H9 (cell line): ENCODE results near the gene ZBP1. TPM values are rescaled to one million over a fixed set of nuclear protein-coding genes. Genes with fewer than 3 reads are reported as not detected.

ENCODE experiments used
- DNase-seq: peaks from one replicate; pipeline ENCODE4 v3.0.0-alpha.2; 2017
- H2AFZ ChIP-seq: one replicate; pipeline ENCODE4 v1.6.1; 2013; ENCODE audit warnings: mild to moderate bottlenecking, low read length, control low read depth, moderate library complexity
- H2AK5ac ChIP-seq: 2 replicates; pipeline ENCODE4 v1.6.1; 2013; ENCODE audit warnings: low read length, control low read depth, mixed read lengths; ENCODE audit not compliant: insufficient read length
- H2BK120ac ChIP-seq: one replicate; pipeline ENCODE4 v1.6.1; 2013; ENCODE audit warnings: low read depth, mild to moderate bottlenecking, low read length, control low read depth, inconsistent platforms; ENCODE audit not compliant: poor library complexity, severe bottlenecking
- H2BK12ac ChIP-seq: 2 replicates; pipeline ENCODE4 v1.6.1; 2013; ENCODE audit warnings: low read length, control low read depth, mixed read lengths, low read depth; ENCODE audit not compliant: insufficient read length
- H2BK15ac ChIP-seq: 2 replicates; pipeline ENCODE4 v1.6.1; 2013; ENCODE audit warnings: low read depth, low read length, control low read depth
- H2BK20ac ChIP-seq: one replicate; pipeline ENCODE4 v1.6.1; 2013; ENCODE audit warnings: low read depth, mild to moderate bottlenecking, low read length, control low read depth, inconsistent platforms; ENCODE audit not compliant: poor library complexity, severe bottlenecking
- H2BK5ac ChIP-seq: 2 replicates; pipeline ENCODE4 v1.6.1; 2013; ENCODE audit warnings: low read length, control low read depth, mixed read lengths; ENCODE audit not compliant: insufficient read length
- H3K14ac ChIP-seq: 2 replicates; pipeline ENCODE4 v1.6.1; 2013; ENCODE audit warnings: low read length, control low read depth; ENCODE audit not compliant: insufficient read depth
- H3K18ac ChIP-seq: 2 replicates; pipeline ENCODE4 v1.6.1; 2013; ENCODE audit warnings: low read depth, mild to moderate bottlenecking, mixed read lengths, low read length, control low read depth; ENCODE audit not compliant: insufficient read length
- H3K23ac ChIP-seq: 2 replicates; pipeline ENCODE4 v1.6.1; 2013; ENCODE audit warnings: low read length, control low read depth, mixed read lengths, low read depth; ENCODE audit not compliant: insufficient read length
- H3K23me2 ChIP-seq: 2 replicates; pipeline ENCODE4 v1.6.1; 2013; ENCODE audit warnings: low read depth, mild to moderate bottlenecking, mixed read lengths, low read length, control low read depth; ENCODE audit not compliant: insufficient read length, poor library complexity, severe bottlenecking
- H3K27ac ChIP-seq: 2 replicates; pipeline ENCODE4 v1.5.1; 2013; ENCODE audit warnings: low read length, control low read depth, mixed read lengths, low read depth; ENCODE audit not compliant: insufficient read length
- H3K27me3 ChIP-seq: 2 replicates; pipeline ENCODE4 v1.6.1; 2013; ENCODE audit warnings: low read length, control low read depth, inconsistent platforms; ENCODE audit not compliant: insufficient read depth
- H3K4ac ChIP-seq: 2 replicates; pipeline ENCODE4 v1.6.1; 2013; ENCODE audit warnings: low read depth, mild to moderate bottlenecking, control low read depth, inconsistent platforms, low read length, moderate library complexity
- H3K4me1 ChIP-seq: 2 replicates; pipeline ENCODE4 v1.6.1; 2013; ENCODE audit warnings: low read length, control low read depth, inconsistent platforms; ENCODE audit not compliant: insufficient read depth
- H3K4me2 ChIP-seq: 2 replicates; pipeline ENCODE4 v1.6.1; 2013; ENCODE audit warnings: low read length, control low read depth, mixed read lengths; ENCODE audit not compliant: insufficient read length, insufficient read depth
- H3K56ac ChIP-seq: 2 replicates; pipeline ENCODE4 v1.6.1; 2013; ENCODE audit warnings: low read depth, mild to moderate bottlenecking, mixed read lengths, low read length, control low read depth; ENCODE audit not compliant: insufficient read length
- H3K79me1 ChIP-seq: 2 replicates; pipeline ENCODE4 v1.6.1; 2013; ENCODE audit warnings: low read depth, mild to moderate bottlenecking, moderate library complexity, low read length, control low read depth, inconsistent platforms; ENCODE audit not compliant: insufficient read depth, poor library complexity, severe bottlenecking
- H3K79me2 ChIP-seq: 2 replicates; pipeline ENCODE4 v1.6.1; 2013; ENCODE audit warnings: low read length, control low read depth, inconsistent platforms; ENCODE audit not compliant: insufficient read depth
- H3K9ac ChIP-seq: 2 replicates; pipeline ENCODE4 v1.6.1; 2013; ENCODE audit warnings: low read length, control low read depth, mixed read lengths; ENCODE audit not compliant: insufficient read length; ENCODE audit errors: extremely low read depth
- H3K9me3 ChIP-seq: one replicate; pipeline ENCODE4 v1.6.1; 2013; ENCODE audit warnings: low read depth, low read length, inconsistent platforms; ENCODE audit not compliant: control insufficient read depth
- H3T11ph ChIP-seq: one replicate; pipeline ENCODE4 v1.6.1; 2013; ENCODE audit warnings: mild to moderate bottlenecking, low read length, control low read depth, inconsistent platforms
- H4K20me1 ChIP-seq: one replicate; pipeline ENCODE4 v1.6.1; 2013; ENCODE audit not compliant: control insufficient read depth, insufficient read length, insufficient read depth
- H4K5ac ChIP-seq: 2 replicates; pipeline ENCODE4 v1.6.1; 2013; ENCODE audit warnings: low read depth, mild to moderate bottlenecking, mixed read lengths, low read length, control low read depth; ENCODE audit not compliant: insufficient read length
- H4K8ac ChIP-seq: replicated peaks from 2 replicates; pipeline ENCODE4 v1.6.1; 2013; ENCODE audit warnings: low read length, control low read depth, mixed read lengths, low read depth; ENCODE audit not compliant: insufficient read length
- H4K91ac ChIP-seq: 2 replicates; pipeline ENCODE4 v1.6.1; 2013; ENCODE audit warnings: low read depth, mild to moderate bottlenecking, moderate library complexity, mixed read lengths, low read length, control low read depth; ENCODE audit not compliant: insufficient read length
- H3K27ac Mint-ChIP-seq, 3 experiments: 2 replicates in 2 of 3; 3 replicates in 1 of 3; pipeline ENCODE4 v1.8.0; 2020 to 2021; ENCODE audit warnings: mixed read lengths in 3 of 3, mild to moderate bottlenecking in 1 of 3, moderate library complexity in 1 of 3
- H3K27me3 Mint-ChIP-seq: 2 replicates; pipeline ENCODE4 v1.8.0; 2021; ENCODE audit warnings: low read depth, mild to moderate bottlenecking, moderate library complexity, mixed read lengths
- H3K36me3 Mint-ChIP-seq, 3 experiments: 2 replicates in 2 of 3; 3 replicates in 1 of 3; pipeline ENCODE4 v1.8.0; 2020 to 2021; ENCODE audit warnings: low read depth in 3 of 3, mixed read lengths in 3 of 3; ENCODE audit not compliant: insufficient read depth in 1 of 3
- H3K4me1 Mint-ChIP-seq, 2 experiments: 2 replicates each; pipeline ENCODE4 v1.8.0; 2020; ENCODE audit warnings: mixed read lengths in 2 of 2
- H3K4me3 Mint-ChIP-seq, 2 experiments: 2 replicates in 1 of 2; 3 replicates in 1 of 2; pipeline ENCODE4 v1.8.0; 2020 to 2021; ENCODE audit warnings: mild to moderate bottlenecking in 2 of 2, mixed read lengths in 2 of 2, moderate library complexity in 1 of 2
- H3K9me3 Mint-ChIP-seq, 2 experiments: 2 replicates in 1 of 2; 3 replicates in 1 of 2; pipeline ENCODE4 v1.8.0; 2020; ENCODE audit warnings: mild to moderate bottlenecking in 2 of 2, mixed read lengths in 2 of 2, moderate library complexity in 1 of 2
- CTCF ChIP-seq: fragments of 200-600 bp; sonication (generic); conservative IDR thresholded peaks from 3 replicates; pipeline ENCODE4 v1.8.0; 2021; ENCODE audit warnings: antibody characterized with exemption, mild to moderate bottlenecking
- WGBS: extraction: QIAGEN DNeasy Blood & Tissue Kit; methylation state at CpG from one replicate; pipeline ENCODE4 v1.1.7; 2013; ENCODE audit warnings: missing lambda C conversion rate, low lambda C conversion rate, mixed read lengths; ENCODE audit not compliant: insufficient read length; ENCODE audit errors: extremely low coverage; 5-methylcytosine and 5-hydroxymethylcytosine counted together
- total RNA-seq: library from RNA; stranded (reverse); gene quantifications from 2 replicates; pipeline ENCODE4 v1.2.1, GENCODE V29; 2021

The ZBP1 gene
- total RNA-seq, 1 experiment from 2014 or later, result not detected

- H2AFZ ChIP-seq, result no peak overlapping the region
- H3K9me3 ChIP-seq, result no peaks in the 10 kb centered on the region
- TF ChIP-seq CTCF, result no peak
- WGBS, result no CpG with 5 or more reads among the region's 16 CpGs
- no peak overlapping the region for H3K23ac ChIP-seq
- H2BK120ac ChIP-seq, result no peak overlapping the region
- H3K4ac ChIP-seq, result no peak overlapping the region
- H3K9ac ChIP-seq, result no peak overlapping the region
- Mint-ChIP-seq H3K4me3 (no peak overlapping the region), H3K36me3 (no peaks in the 10 kb centered on the region), H3K27me3 (peaks cover 3% of the 10 kb centered on the region), H3K27ac (no peak overlapping the region), H3K4me1 (peaks cover 6 to 10% of the 10 kb centered on the region in 2 experiments), H3K9me3 (no peaks in the 10 kb centered on the region)
- no peak overlapping the region for H4K5ac ChIP-seq
- H2BK20ac ChIP-seq, result no peak overlapping the region
- H4K8ac ChIP-seq, result no peak overlapping the region
- no peaks in the 10 kb centered on the region for H4K20me1 ChIP-seq
- no peak overlapping the region for H4K91ac ChIP-seq
- no peak overlapping the region for H3K4me2 ChIP-seq
- H2BK12ac ChIP-seq, result no peak overlapping the region
- no peaks in the 10 kb centered on the region for H3K79me2 ChIP-seq
- no peak overlapping the region for H3K27ac ChIP-seq
- H3K23me2 ChIP-seq, result no peaks in the 10 kb centered on the region
- H3K27me3 ChIP-seq, result no peaks in the 10 kb centered on the region
- H3K18ac ChIP-seq, result no peak overlapping the region
- H2BK15ac ChIP-seq, result no peak overlapping the region
- no peak overlapping the region for H2BK5ac ChIP-seq
- H3K4me1 ChIP-seq, result no peaks in the 10 kb centered on the region
- H3K79me1 ChIP-seq, result no peaks in the 10 kb centered on the region
- no peak overlapping the region for H2AK5ac ChIP-seq
- no peak for DNase-seq
- no peak overlapping the region; the same call in 1 of the 2 replicates for H3K14ac ChIP-seq
- no peak overlapping the region for H3T11ph ChIP-seq
- H3K56ac ChIP-seq, result no peak overlapping the region
Observed at GRCh38 chr20:57609086-57609841, 11.0 kb downstream of the ZBP1 start.
